C4-2B (cell line): ENCODE data around the gene RORB.

Source experiments
- CTCF ChIP-seq: fragments of 450-650 bp; conservative IDR thresholded peaks from 2 replicates; pipeline ENCODE4 v1.5.1; 2017; ENCODE audit warnings: mild to moderate bottlenecking
- ZFX ChIP-seq: fragments of 450-650 bp; IDR thresholded peaks from 2 replicates; pipeline ENCODE4 v1.6.1; 2017

DNA sequence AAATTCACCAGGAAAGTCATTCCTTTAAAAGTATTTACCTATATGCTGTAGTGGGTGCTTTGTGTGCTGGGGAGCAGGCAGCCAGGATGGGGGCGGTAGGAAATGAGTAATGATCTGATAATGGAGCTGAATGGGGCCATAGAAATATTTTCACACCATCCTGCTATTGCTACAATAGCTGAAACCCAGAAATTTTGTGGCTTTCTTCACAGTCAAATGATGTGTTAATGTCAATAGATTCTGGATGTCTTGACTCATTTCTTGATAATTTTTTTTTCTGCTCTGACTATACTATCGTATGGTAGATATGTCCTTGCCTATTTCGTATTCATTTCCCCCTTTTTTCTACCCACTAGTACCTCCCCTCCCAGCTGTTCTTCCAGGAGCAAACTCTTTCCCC is 59.5 kb downstream of the RORB start:
- no peak for TF ChIP-seq CTCF
- no peak for TF ChIP-seq ZFX
